NB4 (cell line): ENCODE data around the gene PGM3.

ENCODE experiments used
- DNase-seq: peaks from one replicate; pipeline ENCODE4 v3.0.0; 2010; ENCODE audit warnings: low read depth
- H3K4me3 ChIP-seq: one replicate; pipeline ENCODE4 v1.5.1; 2011; ENCODE audit warnings: mild to moderate bottlenecking, low read depth, low read length, moderate library complexity
- MAX ChIP-seq: IDR thresholded peaks from 2 replicates; pipeline ENCODE4 v1.6.1; 2011; ENCODE audit warnings: low read depth, low read length
- MYC ChIP-seq: IDR thresholded peaks from 2 replicates; pipeline ENCODE4 v1.6.1; 2011; ENCODE audit warnings: low read depth, low read length
- POLR2A ChIP-seq: IDR thresholded peaks from 2 replicates; pipeline ENCODE4 v1.6.1; 2011; ENCODE audit warnings: mild to moderate bottlenecking; ENCODE audit not compliant: insufficient read length; ENCODE audit errors: extremely low read depth
- TF ChIP-seq, protein P1 (sequence below): IDR thresholded peaks from one replicate; pipeline ENCODE4 v1.5.1; 2012; ENCODE audit warnings: low read depth, low read length

The PGM3 gene

GRCh38 chr6:83220121-83220520 lies 27.1 kb upstream of the PGM3 start:
- TF ChIP-seq MAX (no peak), MYC (no peak), POLR2A (no peak)
- TF ChIP-seq, protein P1, sequence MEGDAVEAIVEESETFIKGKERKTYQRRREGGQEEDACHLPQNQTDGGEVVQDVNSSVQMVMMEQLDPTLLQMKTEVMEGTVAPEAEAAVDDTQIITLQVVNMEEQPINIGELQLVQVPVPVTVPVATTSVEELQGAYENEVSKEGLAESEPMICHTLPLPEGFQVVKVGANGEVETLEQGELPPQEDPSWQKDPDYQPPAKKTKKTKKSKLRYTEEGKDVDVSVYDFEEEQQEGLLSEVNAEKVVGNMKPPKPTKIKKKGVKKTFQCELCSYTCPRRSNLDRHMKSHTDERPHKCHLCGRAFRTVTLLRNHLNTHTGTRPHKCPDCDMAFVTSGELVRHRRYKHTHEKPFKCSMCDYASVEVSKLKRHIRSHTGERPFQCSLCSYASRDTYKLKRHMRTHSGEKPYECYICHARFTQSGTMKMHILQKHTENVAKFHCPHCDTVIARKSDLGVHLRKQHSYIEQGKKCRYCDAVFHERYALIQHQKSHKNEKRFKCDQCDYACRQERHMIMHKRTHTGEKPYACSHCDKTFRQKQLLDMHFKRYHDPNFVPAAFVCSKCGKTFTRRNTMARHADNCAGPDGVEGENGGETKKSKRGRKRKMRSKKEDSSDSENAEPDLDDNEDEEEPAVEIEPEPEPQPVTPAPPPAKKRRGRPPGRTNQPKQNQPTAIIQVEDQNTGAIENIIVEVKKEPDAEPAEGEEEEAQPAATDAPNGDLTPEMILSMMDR = no peak
- DNase-seq = no peak
- H3K4me3 ChIP-seq = no peak overlapping the region

DNA sequence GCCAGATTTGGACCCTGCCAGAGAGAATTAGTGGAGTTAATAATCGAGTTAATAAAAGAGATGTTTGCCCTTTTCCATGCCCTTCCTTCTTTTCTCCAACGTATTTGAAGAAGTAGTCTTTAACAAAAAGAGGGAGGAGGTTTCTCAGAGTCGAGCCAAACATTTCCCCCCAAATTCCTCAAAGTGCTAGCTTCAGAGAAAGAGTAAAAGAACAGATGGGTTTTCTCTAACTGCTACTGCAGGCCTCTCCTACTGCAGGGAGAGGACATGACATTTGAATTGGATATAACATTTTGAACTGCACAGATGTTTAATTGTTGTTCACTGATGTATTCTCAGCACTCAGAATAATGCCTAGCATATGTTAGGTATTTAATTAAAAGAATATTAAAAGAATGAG lies 25.6 kb upstream of the PGM3 start:
- H3K4me3 ChIP-seq = no peak overlapping the region
- DNase-seq = no peak
- TF ChIP-seq POLR2A = no peak
- no peak for TF ChIP-seq MAX
- no peak for TF ChIP-seq MYC
- TF ChIP-seq, protein P1 = no peak

DNA sequence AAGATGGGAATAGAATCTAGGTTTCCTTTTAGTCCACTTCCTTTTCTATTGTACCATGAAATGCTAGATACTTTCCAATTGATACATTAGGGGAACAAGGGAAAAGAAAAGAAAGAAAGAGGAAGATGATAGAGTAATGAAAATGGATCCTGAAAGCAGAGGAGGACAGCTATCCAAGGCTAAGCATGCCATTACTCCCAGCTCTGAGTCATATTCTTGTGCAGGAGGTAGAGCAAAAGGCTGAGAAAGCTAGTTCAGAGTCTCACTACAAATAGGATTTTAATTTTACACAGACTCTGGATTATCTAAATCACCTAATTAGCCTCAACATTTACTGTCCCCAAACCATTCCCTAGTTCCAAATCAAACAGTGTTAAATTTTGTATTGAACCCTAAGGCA lies 23.7 kb upstream of the PGM3 start:
- H3K4me3 ChIP-seq = no peak overlapping the region

DNA sequence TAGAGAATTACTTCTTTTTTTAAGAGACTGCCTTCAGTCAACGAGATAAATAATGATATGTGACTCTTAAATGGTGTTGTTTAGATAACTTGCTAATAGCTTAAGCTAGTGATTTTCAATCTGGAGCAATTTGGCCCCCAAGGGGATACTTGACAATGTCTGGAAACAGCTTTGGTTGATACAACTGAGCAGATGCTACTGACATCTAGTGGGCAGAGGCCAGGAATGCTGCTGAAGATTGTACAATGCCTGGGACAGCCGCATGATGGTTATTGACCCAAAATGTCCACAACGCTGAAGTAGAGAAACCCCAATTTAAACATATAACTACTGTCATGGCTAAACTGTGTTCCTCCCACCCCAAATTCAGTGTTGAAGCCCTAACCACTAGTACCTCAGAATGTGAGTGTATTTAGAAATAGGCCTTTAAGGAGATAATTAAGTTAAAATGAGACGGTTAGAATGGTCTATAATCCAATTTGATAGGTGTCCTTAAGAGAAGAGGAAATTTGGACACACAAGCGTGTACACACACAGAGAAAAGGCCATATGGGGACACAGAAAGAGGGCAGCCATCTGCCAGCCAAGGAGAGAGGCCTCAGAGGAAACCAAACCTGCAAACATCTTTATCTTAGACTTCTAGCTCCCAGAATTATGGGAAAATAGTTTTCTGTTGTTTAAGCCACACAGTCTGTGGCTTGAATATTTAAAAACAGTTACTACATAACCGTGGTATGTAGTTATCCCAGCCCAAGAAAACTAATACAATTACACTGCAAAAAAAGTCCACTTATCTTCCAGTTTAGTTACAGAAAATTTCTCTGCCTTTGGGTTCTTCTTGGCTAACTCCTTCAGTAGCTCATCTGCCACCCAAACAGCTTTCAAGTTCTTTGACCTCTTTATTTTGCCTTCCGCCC lies 22.3 kb upstream of the PGM3 start:
- TF ChIP-seq, protein P1 = peak; percentile 95
- TF ChIP-seq POLR2A (no peak), MYC (peak; percentile 50; the same call in 1 of the 2 replicates), MAX (0 out of 2 replicates have a peak, but pooled peaks have one; percentile 34)
- DNase-seq = peak; percentile 81
- H3K4me3 ChIP-seq = no peak overlapping the region

More for the DNA sequence above, 23.7 kb upstream of the PGM3 start:
- TF ChIP-seq MAX = no peak
- no peak for DNase-seq

DNA sequence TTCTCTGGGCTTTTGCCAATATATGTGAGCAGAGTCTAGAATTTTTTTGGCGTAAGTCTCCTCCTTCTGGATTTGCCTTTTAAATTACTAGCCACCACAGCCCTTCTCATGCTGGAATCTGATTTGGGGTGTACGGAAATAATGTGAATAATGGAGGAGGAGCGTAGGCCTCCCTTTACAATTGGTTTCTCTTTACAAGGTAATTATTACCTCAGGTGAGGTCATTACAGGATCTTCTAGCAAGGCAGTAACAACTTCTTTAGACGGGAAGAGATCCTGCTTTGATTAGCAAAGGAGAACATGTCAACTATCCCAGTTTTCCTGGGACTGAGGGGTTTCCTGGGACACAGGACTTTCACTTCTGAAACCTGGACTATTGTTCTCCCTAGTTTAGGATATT lies 9.0 kb upstream of the PGM3 start:
- TF ChIP-seq POLR2A (no peak), MYC (no peak), MAX (no peak)
- TF ChIP-seq, protein P1 = no peak
- no peak for DNase-seq
- no peak overlapping the region for H3K4me3 ChIP-seq

GRCh38 chr6:83199863-83200225 lies 6.8 kb upstream of the PGM3 start:
- DNase-seq = no peak
- no peak overlapping the region for H3K4me3 ChIP-seq

More at GRCh38 chr6:83199863-83200225, 6.8 kb upstream of the PGM3 start:
- no peak for TF ChIP-seq POLR2A
- TF ChIP-seq, protein P1 = no peak
- no peak for TF ChIP-seq MAX
- TF ChIP-seq MYC = no peak
